HepG2 (cell line): ENCODE measurements around the gene USP10. TPM values are rescaled to one million over a fixed set of nuclear protein-coding genes. Genes with fewer than 3 reads are reported as not detected.

Experiments
- FOSL2 ChIP-seq: sonication (generic); formaldehyde crosslinking; IDR thresholded peaks from 2 replicates; pipeline ENCODE4 v1.4.0; 2020; ENCODE audit warnings: missing genetic modification reagents
- GATAD2A ChIP-seq: IDR thresholded peaks from 2 replicates; pipeline ENCODE4 v1.6.1; 2016
- JDP2 ChIP-seq: sonication (generic); formaldehyde crosslinking; IDR thresholded peaks from 2 replicates; pipeline ENCODE4 v1.8.1; 2022; ENCODE audit warnings: missing genetic modification reagents, borderline replicate concordance
- KDM3A ChIP-seq: IDR thresholded peaks from 2 replicates; pipeline ENCODE4 v1.6.1; 2018; ENCODE audit warnings: low read depth, missing compliant biosample characterization
- KLF16 ChIP-seq, 2 experiments: sonication (generic) in 1 of 2; formaldehyde crosslinking in 1 of 2; IDR thresholded peaks; 2 replicates each; pipeline versions ENCODE4 v1.6.1 to v1.8.0; 2016 to 2023; ENCODE audit warnings: missing genetic modification reagents in 2 of 2, missing compliant biosample characterization in 1 of 2
- PITX1 ChIP-seq: sonication (generic); formaldehyde crosslinking; IDR thresholded peaks from 2 replicates; pipeline ENCODE4 v1.5.1; 2020; ENCODE audit warnings: mild to moderate bottlenecking, missing genetic modification reagents
- RBM22 ChIP-seq: fragments of 200-400 bp; formaldehyde crosslinking; optimal IDR thresholded peaks from 2 replicates; pipeline ENCODE3; 2017; ENCODE audit warnings: mild to moderate bottlenecking, low read length, moderate library complexity
- ZNF354B ChIP-seq: sonication (generic); formaldehyde crosslinking; IDR thresholded peaks from 2 replicates; pipeline ENCODE4 v1.8.0; 2022; ENCODE audit warnings: mild to moderate bottlenecking, missing genetic modification reagents
- ZNF546 ChIP-seq: sonication (generic); formaldehyde crosslinking; conservative IDR thresholded peaks from 2 replicates; pipeline ENCODE4 v1.8.1; 2023; ENCODE audit warnings: mild to moderate bottlenecking, missing genetic modification reagents
- ZNF547 ChIP-seq: sonication (generic); formaldehyde crosslinking; IDR thresholded peaks from 2 replicates; pipeline ENCODE4 v1.5.1; 2020; ENCODE audit warnings: mild to moderate bottlenecking, missing genetic modification reagents
- ZNF550 ChIP-seq: sonication (generic); formaldehyde crosslinking; IDR thresholded peaks from 2 replicates; pipeline ENCODE4 v1.4.0; 2020; ENCODE audit warnings: mild to moderate bottlenecking, missing genetic modification reagents, borderline replicate concordance
- polyA plus RNA-seq, 8 experiments: library from polyadenylated mRNA; depleted of rRNA in 3 of 8; stranded (reverse) in 7 of 8; unstranded in 1 of 8; fragments of >200 nt; fragmentation: Illumina TruSeq in 4 of 8; extraction: Trizol in 4 of 8; gene quantifications; 2 replicates each; pipeline versions ENCODE4 v1.2.1 to v1.2.3, GENCODE V29; 2011 to 2016; ENCODE audit warnings: low read depth in 4 of 8, missing spikeins in 1 of 8, mixed read lengths in 1 of 8; ENCODE audit not compliant: insufficient read depth in 1 of 8
- total RNA-seq, 5 experiments: library from RNA; depleted of rRNA; stranded (reverse); fragments of >200 nt; fragmentation: Illumina TruSeq; extraction: Trizol; gene quantifications; 2 replicates each; pipeline ENCODE4 v1.2.3, GENCODE V29; 2016; ENCODE audit warnings: low read depth in 1 of 5
- TF ChIP-seq, protein P1 (sequence below): IDR thresholded peaks from 2 replicates; pipeline ENCODE4 v1.6.1; 2016; ENCODE audit warnings: low read depth, missing genetic modification reagents, missing compliant biosample characterization
- TF ChIP-seq, protein P2 (sequence below): sonication (generic); formaldehyde crosslinking; IDR thresholded peaks from 2 replicates; pipeline ENCODE4 v1.4.0; 2020; ENCODE audit warnings: mild to moderate bottlenecking, missing genetic modification reagents
- TF ChIP-seq, protein P3 (sequence below): sonication (generic); formaldehyde crosslinking; IDR thresholded peaks from 2 replicates; pipeline ENCODE4 v1.5.0; 2020; ENCODE audit warnings: mild to moderate bottlenecking, low read depth, missing genetic modification reagents, borderline replicate concordance
- TF ChIP-seq, protein P4 (sequence below), 2 experiments: IDR thresholded peaks; 2 replicates each; pipeline ENCODE4 v1.6.1; 2011 to 2012; ENCODE audit warnings: low read length in 2 of 2, borderline replicate concordance in 1 of 2, low read depth in 1 of 2, mild to moderate bottlenecking in 1 of 2, moderate library complexity in 1 of 2

Gene USP10
- total and polyA plus RNA-seq, 2 of the 13 experiments (the other 11 are each of a cell fraction or from before 2014, with no cell fraction given) = 79.1 to 122 TPM

DNA sequence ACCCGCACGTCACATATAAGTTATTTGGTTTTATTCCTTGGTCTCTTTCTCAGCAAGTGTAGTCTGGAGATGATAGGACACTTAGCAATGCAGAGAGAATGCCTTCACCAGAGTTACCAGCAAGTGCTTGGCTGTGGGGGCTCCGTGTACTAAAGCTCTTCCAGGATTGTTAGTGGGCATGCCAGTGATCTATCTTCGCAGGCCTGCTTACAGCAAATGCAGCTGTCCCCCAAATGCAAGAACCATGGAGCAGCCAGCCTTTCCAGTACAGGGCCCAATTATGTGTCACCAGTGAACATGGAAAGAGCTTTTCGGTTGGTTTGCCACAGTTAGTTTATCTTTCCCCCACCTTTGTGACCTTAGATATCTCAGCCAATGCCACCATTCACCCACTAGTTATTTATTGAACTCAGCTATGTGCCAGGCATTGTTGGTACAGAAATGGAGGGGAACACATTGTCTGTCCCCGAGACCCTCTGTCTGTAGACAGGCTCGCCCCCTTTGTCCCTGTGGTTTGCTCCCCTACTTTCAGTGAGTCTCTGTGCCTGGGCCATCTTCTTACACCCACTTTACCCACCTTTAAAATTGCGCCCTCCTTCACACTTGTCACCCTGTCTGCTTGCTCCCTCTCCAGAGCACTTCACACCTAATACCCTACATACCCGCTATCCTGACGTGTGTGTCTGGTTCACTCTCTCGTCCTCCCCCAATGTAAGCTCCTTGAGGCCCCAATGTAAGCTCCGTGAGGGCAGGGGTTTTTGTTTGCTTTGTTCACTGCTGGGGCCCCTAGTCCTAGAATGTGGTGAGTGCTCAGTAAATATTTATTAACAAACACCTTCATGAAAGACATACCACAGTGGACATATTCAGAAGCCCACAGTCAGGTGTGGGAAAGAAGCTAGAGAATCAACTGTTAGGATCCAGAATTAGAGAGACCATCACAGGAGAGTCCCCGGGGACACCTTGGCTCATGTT, 13.3 kb downstream of the USP10 start (continued):
- TF ChIP-seq, protein P1, sequence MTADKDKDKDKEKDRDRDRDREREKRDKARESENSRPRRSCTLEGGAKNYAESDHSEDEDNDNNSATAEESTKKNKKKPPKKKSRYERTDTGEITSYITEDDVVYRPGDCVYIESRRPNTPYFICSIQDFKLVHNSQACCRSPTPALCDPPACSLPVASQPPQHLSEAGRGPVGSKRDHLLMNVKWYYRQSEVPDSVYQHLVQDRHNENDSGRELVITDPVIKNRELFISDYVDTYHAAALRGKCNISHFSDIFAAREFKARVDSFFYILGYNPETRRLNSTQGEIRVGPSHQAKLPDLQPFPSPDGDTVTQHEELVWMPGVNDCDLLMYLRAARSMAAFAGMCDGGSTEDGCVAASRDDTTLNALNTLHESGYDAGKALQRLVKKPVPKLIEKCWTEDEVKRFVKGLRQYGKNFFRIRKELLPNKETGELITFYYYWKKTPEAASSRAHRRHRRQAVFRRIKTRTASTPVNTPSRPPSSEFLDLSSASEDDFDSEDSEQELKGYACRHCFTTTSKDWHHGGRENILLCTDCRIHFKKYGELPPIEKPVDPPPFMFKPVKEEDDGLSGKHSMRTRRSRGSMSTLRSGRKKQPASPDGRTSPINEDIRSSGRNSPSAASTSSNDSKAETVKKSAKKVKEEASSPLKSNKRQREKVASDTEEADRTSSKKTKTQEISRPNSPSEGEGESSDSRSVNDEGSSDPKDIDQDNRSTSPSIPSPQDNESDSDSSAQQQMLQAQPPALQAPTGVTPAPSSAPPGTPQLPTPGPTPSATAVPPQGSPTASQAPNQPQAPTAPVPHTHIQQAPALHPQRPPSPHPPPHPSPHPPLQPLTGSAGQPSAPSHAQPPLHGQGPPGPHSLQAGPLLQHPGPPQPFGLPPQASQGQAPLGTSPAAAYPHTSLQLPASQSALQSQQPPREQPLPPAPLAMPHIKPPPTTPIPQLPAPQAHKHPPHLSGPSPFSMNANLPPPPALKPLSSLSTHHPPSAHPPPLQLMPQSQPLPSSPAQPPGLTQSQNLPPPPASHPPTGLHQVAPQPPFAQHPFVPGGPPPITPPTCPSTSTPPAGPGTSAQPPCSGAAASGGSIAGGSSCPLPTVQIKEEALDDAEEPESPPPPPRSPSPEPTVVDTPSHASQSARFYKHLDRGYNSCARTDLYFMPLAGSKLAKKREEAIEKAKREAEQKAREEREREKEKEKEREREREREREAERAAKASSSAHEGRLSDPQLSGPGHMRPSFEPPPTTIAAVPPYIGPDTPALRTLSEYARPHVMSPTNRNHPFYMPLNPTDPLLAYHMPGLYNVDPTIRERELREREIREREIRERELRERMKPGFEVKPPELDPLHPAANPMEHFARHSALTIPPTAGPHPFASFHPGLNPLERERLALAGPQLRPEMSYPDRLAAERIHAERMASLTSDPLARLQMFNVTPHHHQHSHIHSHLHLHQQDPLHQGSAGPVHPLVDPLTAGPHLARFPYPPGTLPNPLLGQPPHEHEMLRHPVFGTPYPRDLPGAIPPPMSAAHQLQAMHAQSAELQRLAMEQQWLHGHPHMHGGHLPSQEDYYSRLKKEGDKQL (CRISPR knock-in tag) = peak; percentile 30; the same call in 1 of the 2 replicates
- TF ChIP-seq, protein P2, sequence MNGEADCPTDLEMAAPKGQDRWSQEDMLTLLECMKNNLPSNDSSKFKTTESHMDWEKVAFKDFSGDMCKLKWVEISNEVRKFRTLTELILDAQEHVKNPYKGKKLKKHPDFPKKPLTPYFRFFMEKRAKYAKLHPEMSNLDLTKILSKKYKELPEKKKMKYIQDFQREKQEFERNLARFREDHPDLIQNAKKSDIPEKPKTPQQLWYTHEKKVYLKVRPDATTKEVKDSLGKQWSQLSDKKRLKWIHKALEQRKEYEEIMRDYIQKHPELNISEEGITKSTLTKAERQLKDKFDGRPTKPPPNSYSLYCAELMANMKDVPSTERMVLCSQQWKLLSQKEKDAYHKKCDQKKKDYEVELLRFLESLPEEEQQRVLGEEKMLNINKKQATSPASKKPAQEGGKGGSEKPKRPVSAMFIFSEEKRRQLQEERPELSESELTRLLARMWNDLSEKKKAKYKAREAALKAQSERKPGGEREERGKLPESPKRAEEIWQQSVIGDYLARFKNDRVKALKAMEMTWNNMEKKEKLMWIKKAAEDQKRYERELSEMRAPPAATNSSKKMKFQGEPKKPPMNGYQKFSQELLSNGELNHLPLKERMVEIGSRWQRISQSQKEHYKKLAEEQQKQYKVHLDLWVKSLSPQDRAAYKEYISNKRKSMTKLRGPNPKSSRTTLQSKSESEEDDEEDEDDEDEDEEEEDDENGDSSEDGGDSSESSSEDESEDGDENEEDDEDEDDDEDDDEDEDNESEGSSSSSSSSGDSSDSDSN (CRISPR knock-in tag) = 0 out of 2 replicates have a peak, but pooled peaks have one; percentile 29
- TF ChIP-seq ZNF547 (CRISPR knock-in tag) (no peak), KDM3A (CRISPR knock-in tag) (no peak), ZNF550 (CRISPR knock-in tag) (no peak), KLF16 (CRISPR knock-in tag; IDR thresholded peaks at IDR 0.05) (no peak), JDP2 (CRISPR knock-in tag) (no peak), GATAD2A (peak; percentile 45; the same call in 1 of the 2 replicates), FOSL2 (CRISPR knock-in tag) (peak; percentile 32; the same call in 1 of the 2 replicates), RBM22 (peak; percentile 56), ZNF546 (CRISPR knock-in tag) (no peak), ZNF354B (CRISPR knock-in tag) (no peak), PITX1 (CRISPR knock-in tag) (no peak)
- TF ChIP-seq, protein P3, sequence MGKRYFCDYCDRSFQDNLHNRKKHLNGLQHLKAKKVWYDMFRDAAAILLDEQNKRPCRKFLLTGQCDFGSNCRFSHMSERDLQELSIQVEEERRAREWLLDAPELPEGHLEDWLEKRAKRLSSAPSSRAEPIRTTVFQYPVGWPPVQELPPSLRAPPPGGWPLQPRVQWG (CRISPR knock-in tag) = no peak
- TF ChIP-seq, protein P4, sequence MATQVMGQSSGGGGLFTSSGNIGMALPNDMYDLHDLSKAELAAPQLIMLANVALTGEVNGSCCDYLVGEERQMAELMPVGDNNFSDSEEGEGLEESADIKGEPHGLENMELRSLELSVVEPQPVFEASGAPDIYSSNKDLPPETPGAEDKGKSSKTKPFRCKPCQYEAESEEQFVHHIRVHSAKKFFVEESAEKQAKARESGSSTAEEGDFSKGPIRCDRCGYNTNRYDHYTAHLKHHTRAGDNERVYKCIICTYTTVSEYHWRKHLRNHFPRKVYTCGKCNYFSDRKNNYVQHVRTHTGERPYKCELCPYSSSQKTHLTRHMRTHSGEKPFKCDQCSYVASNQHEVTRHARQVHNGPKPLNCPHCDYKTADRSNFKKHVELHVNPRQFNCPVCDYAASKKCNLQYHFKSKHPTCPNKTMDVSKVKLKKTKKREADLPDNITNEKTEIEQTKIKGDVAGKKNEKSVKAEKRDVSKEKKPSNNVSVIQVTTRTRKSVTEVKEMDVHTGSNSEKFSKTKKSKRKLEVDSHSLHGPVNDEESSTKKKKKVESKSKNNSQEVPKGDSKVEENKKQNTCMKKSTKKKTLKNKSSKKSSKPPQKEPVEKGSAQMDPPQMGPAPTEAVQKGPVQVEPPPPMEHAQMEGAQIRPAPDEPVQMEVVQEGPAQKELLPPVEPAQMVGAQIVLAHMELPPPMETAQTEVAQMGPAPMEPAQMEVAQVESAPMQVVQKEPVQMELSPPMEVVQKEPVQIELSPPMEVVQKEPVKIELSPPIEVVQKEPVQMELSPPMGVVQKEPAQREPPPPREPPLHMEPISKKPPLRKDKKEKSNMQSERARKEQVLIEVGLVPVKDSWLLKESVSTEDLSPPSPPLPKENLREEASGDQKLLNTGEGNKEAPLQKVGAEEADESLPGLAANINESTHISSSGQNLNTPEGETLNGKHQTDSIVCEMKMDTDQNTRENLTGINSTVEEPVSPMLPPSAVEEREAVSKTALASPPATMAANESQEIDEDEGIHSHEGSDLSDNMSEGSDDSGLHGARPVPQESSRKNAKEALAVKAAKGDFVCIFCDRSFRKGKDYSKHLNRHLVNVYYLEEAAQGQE (IDR thresholded peaks at IDR 0.05; ENCODE audit: borderline replicate concordance in 1 of 2, low read depth in 1 of 2, low read length in 2 of 2) = no peak
